ENCODE measurements around the gene TMEM258. TPM values are rescaled to one million over a fixed set of nuclear protein-coding genes. Genes with fewer than 3 reads are reported as not detected.

TMEM258 gene
- total RNA-seq, 1 donor from 2014 or later, result 117 TPM

GRCh38 chr11:61805146-61805545 lies 12.7 kb upstream of the TMEM258 start:
- Histone ChIP-seq H3K27me3 (ENCODE audit: low read depth) (no peaks in the 10 kb centered on the region), H3K4me1 (peaks cover 6% of the 10 kb centered on the region), H3K9me3 (replicated peaks) (no peaks in the 10 kb centered on the region), H3K27ac (replicated peaks) (no peak overlapping the region), H3K36me3 (peaks cover 71% of the 10 kb centered on the region), H3K4me3 (no peak overlapping the region)
- intact Hi-C loops (cut with micrococcal nuclease), result no loop called here
- TF ChIP-seq CTCF (IDR thresholded peaks at IDR 0.05; ENCODE audit: borderline replicate concordance), result no peak
- no peak for DNase-seq

GRCh38 chr11:61803889-61804647 lies 11.7 kb upstream of the TMEM258 start:
- intact Hi-C loops (cut with micrococcal nuclease), result no loop called here
- peaks cover 60% of the 10 kb centered on the region for H3K36me3 ChIP-seq
- no peaks in the 10 kb centered on the region for H3K9me3 ChIP-seq (replicated peaks)
- H3K27ac ChIP-seq (replicated peaks), result no peak overlapping the region
- no peaks in the 10 kb centered on the region for H3K27me3 ChIP-seq (ENCODE audit: low read depth)
- DNase-seq, result no peak
- no peak for TF ChIP-seq CTCF (IDR thresholded peaks at IDR 0.05; ENCODE audit: borderline replicate concordance)
- no peak overlapping the region for H3K4me3 ChIP-seq
- peaks cover 6% of the 10 kb centered on the region for H3K4me1 ChIP-seq

- intact Hi-C loops (cut with micrococcal nuclease), result no loop called here
- no peak for DNase-seq
- Histone ChIP-seq H3K4me1 (peaks cover 8% of the 10 kb centered on the region), H3K27me3 (ENCODE audit: low read depth) (no peaks in the 10 kb centered on the region), H3K27ac (replicated peaks) (no peak overlapping the region), H3K36me3 (peaks cover 51% of the 10 kb centered on the region), H3K9me3 (replicated peaks) (no peaks in the 10 kb centered on the region), H3K4me3 (no peak overlapping the region)
- TF ChIP-seq CTCF (IDR thresholded peaks at IDR 0.05; ENCODE audit: borderline replicate concordance), result no peak
Measured at GRCh38 chr11:61802605-61803004, 10.2 kb upstream of the TMEM258 start.

- H3K4me1 ChIP-seq, result peaks cover 13% of the 10 kb centered on the region
- intact Hi-C loops (cut with micrococcal nuclease), result no loop called here
- no peak for TF ChIP-seq CTCF (IDR thresholded peaks at IDR 0.05; ENCODE audit: borderline replicate concordance)
- no peaks in the 10 kb centered on the region for H3K27me3 ChIP-seq (ENCODE audit: low read depth)
- no peaks in the 10 kb centered on the region for H3K9me3 ChIP-seq (replicated peaks)
- peaks cover 54% of the 10 kb centered on the region for H3K36me3 ChIP-seq
- no peak overlapping the region for H3K4me3 ChIP-seq
- H3K27ac ChIP-seq (replicated peaks), result no peak overlapping the region
- no peak for DNase-seq
Measured at GRCh38 chr11:61800331-61801281, 8.2 kb upstream of the TMEM258 start.

- H3K4me1 ChIP-seq, result peaks cover 12% of the 10 kb centered on the region
- TF ChIP-seq CTCF (IDR thresholded peaks at IDR 0.05; ENCODE audit: borderline replicate concordance), result no peak
- no peaks in the 10 kb centered on the region for H3K9me3 ChIP-seq (replicated peaks)
- no peaks in the 10 kb centered on the region for H3K27me3 ChIP-seq (ENCODE audit: low read depth)
- intact Hi-C loops (cut with micrococcal nuclease), result loop anchor here (5.0 to 10.0 kb wide), 4 partner anchors 95 to 308 kb away; partner anchors contain the start of gene FADS3
- H3K27ac ChIP-seq (replicated peaks), result no peak overlapping the region
- DNase-seq, result no peak
- no peak overlapping the region for H3K4me3 ChIP-seq
- peaks cover 50% of the 10 kb centered on the region for H3K36me3 ChIP-seq
Measured at GRCh38 chr11:61799665-61800284, 7.4 kb upstream of the TMEM258 start.

All from left ventricle myocardium inferior (tissue), 1 donor.